Panc1 (cell line): Measurements from ENCODE around the gene THPO.

ENCODE experiments used
- CTCF ChIP-seq: fragments of 450-650 bp; IDR thresholded peaks from 2 replicates; pipeline ENCODE4 v1.5.1; 2017; ENCODE audit warnings: mild to moderate bottlenecking
- POLR2AphosphoS5 ChIP-seq: IDR thresholded peaks from 2 replicates; pipeline ENCODE4 v1.6.1; 2012; ENCODE audit warnings: mild to moderate bottlenecking, low read depth, low read length, moderate library complexity
- REST ChIP-seq, 2 experiments: IDR thresholded peaks; 2 replicates each; pipeline ENCODE4 v1.6.1; 2011 to 2012; ENCODE audit warnings: low read depth in 2 of 2, control low read depth in 1 of 2, low read length in 1 of 2, mild to moderate bottlenecking in 1 of 2, moderate library complexity in 1 of 2; ENCODE audit not compliant: insufficient read depth in 1 of 2

GRCh38 chr3:184345317-184346144, 32.5 kb downstream of the THPO start:
- no peak; the same call in 1 of the 2 replicates for TF ChIP-seq POLR2AphosphoS5
- no peak for TF ChIP-seq CTCF
- TF ChIP-seq REST (IDR thresholded peaks at IDR 0.05; ENCODE audit: insufficient read depth in 1 of 2, low read depth in 2 of 2, low read length in 1 of 2): no peak
